GM21390 (cell line): ENCODE results near the gene CYP26A1.

Source experiments
- ATAC-seq: cut with Tn5 transposase; IDR thresholded peaks from one replicate; pipeline ENCODE4 v1.9.1; 2021; ENCODE audit not compliant: unreplicated experiment

The CYP26A1 gene

GRCh38 chr10:93073539-93074146 is at the start of gene CYP26A1:
Gene CYP26A1 (plus strand): TSS chr10:93073893. CDS start chr10:93073935, 42 bp downstream.
- ATAC-seq: no peak

- no peak for ATAC-seq
These were observed 47.6 kb upstream of the CYP26A1 start for GRCh38 chr10:93026072-93026471.

- ATAC-seq: no peak
These were observed 46.2 kb upstream of the CYP26A1 start for GRCh38 chr10:93027508-93027907.

GRCh38 chr10:93028883-93029282 is 44.8 kb upstream of the CYP26A1 start:
- ATAC-seq: no peak

GRCh38 chr10:93030409-93030808 is 43.3 kb upstream of the CYP26A1 start:
- ATAC-seq: no peak

GRCh38 chr10:93032105-93032808 is 41.4 kb upstream of the CYP26A1 start:
- no peak for ATAC-seq

GRCh38 chr10:93032809-93033137 is 40.9 kb upstream of the CYP26A1 start:
- ATAC-seq: no peak

- no peak for ATAC-seq
These were observed 39.3 kb upstream of the CYP26A1 start for GRCh38 chr10:93034426-93034825.

- no peak for ATAC-seq
These were observed 34.6 kb upstream of the CYP26A1 start for GRCh38 chr10:93039110-93039509.

- no peak for ATAC-seq
These were observed 34.0 kb upstream of the CYP26A1 start for GRCh38 chr10:93039721-93040120.

GRCh38 chr10:93054486-93054885 is 19.2 kb upstream of the CYP26A1 start:
- ATAC-seq: no peak

- no peak for ATAC-seq
These were observed 15.6 kb upstream of the CYP26A1 start for GRCh38 chr10:93058139-93058538.

- ATAC-seq: no peak
These were observed 13.5 kb upstream of the CYP26A1 start, which contains the start of gene CYP26C1 for GRCh38 chr10:93059975-93060886. Gene CYP26C1 (plus strand): TSS chr10:93060798. CDS start chr10:93061264, 466 bp downstream.

- ATAC-seq: no peak
These were observed 12.7 kb upstream of the CYP26A1 start for GRCh38 chr10:93060887-93061593.

GRCh38 chr10:93061594-93062513 is 11.8 kb upstream of the CYP26A1 start:
- no peak for ATAC-seq

- ATAC-seq: peak; percentile 49
These were observed 11.1 kb upstream of the CYP26A1 start for GRCh38 chr10:93062514-93063143.

- no peak for ATAC-seq
These were observed 10.3 kb upstream of the CYP26A1 start for GRCh38 chr10:93063144-93063976.

- no peak for ATAC-seq
These were observed 9.6 kb upstream of the CYP26A1 start for GRCh38 chr10:93063977-93064660.
